H1 (cell line): ENCODE results near the gene TXNDC2.

ENCODE experiments used
- CBX5 ChIP-seq: fragments of 300-800, 300-1000 bp; sonication (generic); IDR thresholded peaks from 2 replicates; pipeline ENCODE4 v1.7.1; 2016; ENCODE audit warnings: antibody characterized with exemption, low read length, low read depth
- CHD2 ChIP-seq: IDR thresholded peaks from 2 replicates; pipeline ENCODE4 v1.6.1; 2012; ENCODE audit warnings: low read length, improper control_type of control experiment
- CTCF ChIP-seq, 3 experiments: IDR thresholded peaks; 1 replicate in 2 of 3; 2 replicates in 1 of 3; pipeline versions ENCODE4 v1.5.1 to v1.6.1; 2011; ENCODE audit warnings: low read length in 3 of 3, mild to moderate bottlenecking in 3 of 3, inconsistent platforms in 2 of 3, low read depth in 1 of 3, moderate library complexity in 1 of 3; ENCODE audit not compliant: insufficient read depth in 1 of 3; ENCODE audit errors: control extremely low read depth in 1 of 3
- JUND ChIP-seq: IDR thresholded peaks from 2 replicates; pipeline ENCODE4 v1.6.1; 2011; ENCODE audit warnings: mild to moderate bottlenecking, improper control_type of control experiment, low read length
- POLR2A ChIP-seq, 2 experiments: IDR thresholded peaks; 1 replicate in 1 of 2; 2 replicates in 1 of 2; pipeline ENCODE4 v1.6.1; 2011; ENCODE audit warnings: low read depth in 2 of 2, low read length in 2 of 2, mild to moderate bottlenecking in 2 of 2; ENCODE audit errors: control extremely low read depth in 1 of 2
- POLR2AphosphoS5 ChIP-seq: IDR thresholded peaks from 2 replicates; pipeline ENCODE4 v1.6.1; 2011; ENCODE audit warnings: low read depth, low read length
- SAP30 ChIP-seq: fragments of 300-600 bp; sonication (generic); IDR thresholded peaks from 2 replicates; pipeline ENCODE4 v1.7.1; 2012; ENCODE audit warnings: low read length, moderate library complexity, mild to moderate bottlenecking, inconsistent platforms; ENCODE audit not compliant: insufficient read depth, insufficient replicate concordance
- SP1 ChIP-seq: IDR thresholded peaks from 2 replicates; pipeline ENCODE4 v1.6.1; 2011; ENCODE audit warnings: low read depth, low read length
- SRF ChIP-seq: IDR thresholded peaks from 2 replicates; pipeline ENCODE4 v1.6.1; 2011; ENCODE audit warnings: mild to moderate bottlenecking, low read depth, low read length, moderate library complexity
- USF2 ChIP-seq: IDR thresholded peaks from 2 replicates; pipeline ENCODE4 v1.6.1; 2011; ENCODE audit warnings: low read length, improper control_type of control experiment

- TF ChIP-seq CTCF (IDR thresholded peaks at IDR 0.05; ENCODE audit: control extremely low read depth in 1 of 3, insufficient read depth in 1 of 3, low read depth in 1 of 3, low read length in 3 of 3) = no peak
- no peak for TF ChIP-seq USF2
- TF ChIP-seq SRF = no peak
- no peak for TF ChIP-seq POLR2AphosphoS5
- no peak for TF ChIP-seq SP1
- TF ChIP-seq CHD2 = no peak
- no peak for TF ChIP-seq JUND
- TF ChIP-seq SAP30 = no peak
- TF ChIP-seq POLR2A (IDR thresholded peaks at IDR 0.05; ENCODE audit: control extremely low read depth in 1 of 2, low read depth in 2 of 2, low read length in 2 of 2) = no peak
- TF ChIP-seq CBX5 = no peak
Measured at GRCh38 chr18:9914584-9915290, 29.0 kb downstream of the TXNDC2 start.
